Measurements from ENCODE around the gene CDK14. TPM values are rescaled to one million over a fixed set of nuclear protein-coding genes. Genes with fewer than 3 reads are reported as not detected.
"Not testable (repeated sequence)": the region's sequence is repeated elsewhere in the genome, so short reads cannot be mapped to it uniquely, and the experiment has no call there.

The CDK14 gene
- total RNA-seq, 4 donors from 2014 or later: 1.1 to 12.7 (median 5.8) TPM

- TF ChIP-seq CTCF (IDR thresholded peaks at IDR 0.05) (no peak), POLR2A (IDR thresholded peaks at IDR 0.05) (no peak)
- DNase-seq (ENCODE audit: low spot score in 2 of 2): no peak
- intact Hi-C loops (cut with DNase I; ENCODE audit: low total_unique reads): no loop called here
- 78 to 87% methylated on average over 2 of the region's 2 CpGs for WGBS, 2 donors
- no peak overlapping the region for H3K4me3 ChIP-seq (ENCODE audit: low read depth, poor library complexity, severe bottlenecking)
These were observed 201.5 kb downstream of the CDK14 start for GRCh38 chr7:90797596-90797995.

- H3K4me3 ChIP-seq (ENCODE audit: low read depth, poor library complexity, severe bottlenecking): no peak overlapping the region
- TF ChIP-seq CTCF (IDR thresholded peaks at IDR 0.05) (no peak), POLR2A (IDR thresholded peaks at IDR 0.05) (no peak)
- no peak for DNase-seq (ENCODE audit: low spot score in 2 of 2)
- WGBS, 2 donors: 48 to 51% methylated on average over 1 of the region's 1 CpG
- intact Hi-C loops (cut with DNase I; ENCODE audit: low total_unique reads): no loop called here
These were observed 208.2 kb downstream of the CDK14 start for GRCh38 chr7:90804370-90804769.

- H3K4me3 ChIP-seq (ENCODE audit: low read depth, poor library complexity, severe bottlenecking); DNase-seq (ENCODE audit: low spot score in 2 of 2); intact Hi-C loops (cut with DNase I; ENCODE audit: low total_unique reads): not testable (repeated sequence)
- WGBS, 2 donors: 85 to 94% methylated on average over 2 of the region's 2 CpGs
These were observed 219.4 kb downstream of the CDK14 start for GRCh38 chr7:90815552-90815951.

- no peak for TF ChIP-seq POLR2A (IDR thresholded peaks at IDR 0.05)
- no peak for TF ChIP-seq CTCF (IDR thresholded peaks at IDR 0.05)
- DNase-seq (ENCODE audit: low spot score in 2 of 2): no peak
- 52 to 53% methylated on average over 6 of the region's 6 CpGs for WGBS, 2 donors
- H3K4me3 ChIP-seq (ENCODE audit: low read depth, poor library complexity, severe bottlenecking): no peak overlapping the region
- intact Hi-C loops (cut with DNase I; ENCODE audit: low total_unique reads): no loop called here
These were observed 220.5 kb downstream of the CDK14 start for GRCh38 chr7:90816511-90817142.

- intact Hi-C loops (cut with DNase I; ENCODE audit: low total_unique reads): no loop called here
- no peak for DNase-seq (ENCODE audit: low spot score in 2 of 2)
These were observed 221.0 kb downstream of the CDK14 start for GRCh38 chr7:90817151-90817550.

GRCh38 chr7:90817846-90818245 lies 221.7 kb downstream of the CDK14 start:
- DNase-seq (ENCODE audit: low spot score in 2 of 2): no peak
- WGBS, 2 donors: 30 to 37% methylated on average over 2 of the region's 2 CpGs
- H3K4me3 ChIP-seq (ENCODE audit: low read depth, poor library complexity, severe bottlenecking): no peak overlapping the region
- intact Hi-C loops (cut with DNase I; ENCODE audit: low total_unique reads): no loop called here
- TF ChIP-seq POLR2A (IDR thresholded peaks at IDR 0.05) (no peak), CTCF (IDR thresholded peaks at IDR 0.05) (no peak)

More at GRCh38 chr7:90817151-90817550, 221.0 kb downstream of the CDK14 start:
- H3K4me3 ChIP-seq (ENCODE audit: low read depth, poor library complexity, severe bottlenecking): no peak overlapping the region
- TF ChIP-seq POLR2A (IDR thresholded peaks at IDR 0.05) (no peak), CTCF (IDR thresholded peaks at IDR 0.05) (no peak)
- 52 to 60% methylated on average over 4 of the region's 4 CpGs for WGBS, 2 donors
